B cell (primary cell): Measurements from ENCODE around the gene SLC22A13.

Experiments used
- EZH2 ChIP-seq: IDR thresholded peaks from 2 replicates; pipeline ENCODE4 v1.6.1; 2012; ENCODE audit warnings: borderline replicate concordance, low read depth, mild to moderate bottlenecking, moderate library complexity, low read length; ENCODE audit not compliant: insufficient read depth, poor library complexity, severe bottlenecking
- TF ChIP-seq, protein P1 (sequence below): fragments of 200-600 bp; IDR thresholded peaks from one replicate; pipeline ENCODE4 v1.8.0; 2022; ENCODE audit warnings: antibody characterized with exemption, mild to moderate bottlenecking

DNA sequence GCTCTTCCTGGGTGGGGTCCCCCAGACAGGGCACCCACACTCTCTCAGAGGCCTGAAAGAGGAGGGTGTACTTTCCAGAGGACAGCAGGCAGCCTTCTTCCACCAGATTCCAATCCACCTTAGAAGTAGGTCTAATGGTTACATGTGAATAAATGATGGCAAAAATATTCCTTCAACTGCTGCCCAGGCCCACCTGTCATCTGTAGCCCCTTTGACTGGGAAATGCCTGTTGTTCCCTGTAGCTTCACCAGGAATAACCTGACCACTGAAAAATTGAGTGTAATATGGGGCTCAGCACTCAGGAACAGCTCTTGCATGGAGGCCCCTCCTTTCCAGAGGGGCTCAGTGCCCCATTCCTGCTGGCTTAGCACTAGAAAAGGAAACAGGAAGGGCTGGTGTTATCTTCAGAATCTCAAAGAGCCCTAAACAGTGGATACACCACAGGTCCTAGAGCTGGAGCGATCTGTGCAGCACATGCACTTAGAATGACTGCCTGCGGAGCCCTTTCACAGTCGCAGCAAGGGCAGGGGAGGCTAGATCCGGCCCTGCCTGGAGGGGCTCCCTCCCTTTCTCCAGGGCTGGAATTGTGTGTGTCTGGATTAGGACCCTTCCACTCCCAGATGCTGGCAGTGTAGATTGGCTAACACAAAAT, 48.6 kb downstream of the SLC22A13 start:
- TF ChIP-seq, protein P1, sequence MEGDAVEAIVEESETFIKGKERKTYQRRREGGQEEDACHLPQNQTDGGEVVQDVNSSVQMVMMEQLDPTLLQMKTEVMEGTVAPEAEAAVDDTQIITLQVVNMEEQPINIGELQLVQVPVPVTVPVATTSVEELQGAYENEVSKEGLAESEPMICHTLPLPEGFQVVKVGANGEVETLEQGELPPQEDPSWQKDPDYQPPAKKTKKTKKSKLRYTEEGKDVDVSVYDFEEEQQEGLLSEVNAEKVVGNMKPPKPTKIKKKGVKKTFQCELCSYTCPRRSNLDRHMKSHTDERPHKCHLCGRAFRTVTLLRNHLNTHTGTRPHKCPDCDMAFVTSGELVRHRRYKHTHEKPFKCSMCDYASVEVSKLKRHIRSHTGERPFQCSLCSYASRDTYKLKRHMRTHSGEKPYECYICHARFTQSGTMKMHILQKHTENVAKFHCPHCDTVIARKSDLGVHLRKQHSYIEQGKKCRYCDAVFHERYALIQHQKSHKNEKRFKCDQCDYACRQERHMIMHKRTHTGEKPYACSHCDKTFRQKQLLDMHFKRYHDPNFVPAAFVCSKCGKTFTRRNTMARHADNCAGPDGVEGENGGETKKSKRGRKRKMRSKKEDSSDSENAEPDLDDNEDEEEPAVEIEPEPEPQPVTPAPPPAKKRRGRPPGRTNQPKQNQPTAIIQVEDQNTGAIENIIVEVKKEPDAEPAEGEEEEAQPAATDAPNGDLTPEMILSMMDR: no peak
- TF ChIP-seq EZH2: no peak
